ENCODE data around the gene ALDH3B2.
A peak's percentile ranks its signal among the peaks of the same experiment; 100 is the strongest.
"Not testable (repeated sequence)": the region's sequence is repeated elsewhere in the genome, so short reads cannot be mapped to it uniquely, and the experiment has no call there.

The ALDH3B2 gene

GRCh38 chr11:67660752-67661151, 13.7 kb downstream of the ALDH3B2 start:
- DNase-seq = not testable (repeated sequence)

DNA sequence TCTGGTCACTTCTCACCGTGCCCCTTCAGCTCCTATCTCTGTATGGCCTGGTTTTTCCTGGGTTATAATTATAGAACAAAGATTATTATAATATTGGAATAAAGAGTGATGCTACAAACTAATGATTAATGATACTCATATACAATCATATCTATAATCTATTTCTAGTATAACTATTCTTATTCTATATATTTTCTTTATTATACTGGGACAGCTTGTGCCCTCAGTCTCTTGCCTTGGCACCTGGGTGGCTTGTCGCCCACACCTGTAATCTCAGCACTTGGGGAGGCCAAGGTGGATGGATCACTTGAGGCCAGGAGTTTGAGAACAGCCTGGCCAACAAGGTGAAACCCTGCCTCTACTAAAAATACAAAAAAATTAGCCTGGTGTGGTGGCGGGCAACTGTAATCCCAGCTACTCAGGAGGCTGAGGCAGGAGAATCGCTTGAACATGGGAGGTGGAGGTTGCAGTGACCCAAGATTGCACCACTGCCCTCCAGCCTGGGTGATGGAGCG, 14.7 kb downstream of the ALDH3B2 start:
- not testable (repeated sequence) for DNase-seq

- DNase-seq = no peak
These were observed 17.1 kb downstream of the ALDH3B2 start for GRCh38 chr11:67657300-67657699.

GRCh38 chr11:67656278-67656922, 18.0 kb downstream of the ALDH3B2 start:
- DNase-seq = no peak

DNA sequence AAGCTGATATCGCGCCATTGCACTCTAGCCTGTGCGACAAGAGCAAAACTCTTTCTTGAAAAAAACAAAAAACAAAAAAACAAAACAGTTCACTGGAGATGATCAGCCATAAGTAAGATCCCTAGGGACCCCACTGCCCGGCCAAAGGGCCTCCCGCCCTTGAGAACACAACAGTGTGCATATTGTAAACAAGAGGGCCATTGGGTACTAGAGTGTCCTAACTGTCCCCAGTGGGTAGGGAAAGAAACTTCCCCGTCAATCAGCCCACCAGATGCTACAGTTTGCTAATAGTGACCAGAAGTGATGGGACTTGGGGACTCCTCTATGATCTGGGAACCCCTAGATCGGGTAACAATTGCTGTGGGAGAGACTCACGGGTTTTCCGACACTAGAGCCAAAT, 20.2 kb downstream of the ALDH3B2 start:
- no peak for DNase-seq

DNA sequence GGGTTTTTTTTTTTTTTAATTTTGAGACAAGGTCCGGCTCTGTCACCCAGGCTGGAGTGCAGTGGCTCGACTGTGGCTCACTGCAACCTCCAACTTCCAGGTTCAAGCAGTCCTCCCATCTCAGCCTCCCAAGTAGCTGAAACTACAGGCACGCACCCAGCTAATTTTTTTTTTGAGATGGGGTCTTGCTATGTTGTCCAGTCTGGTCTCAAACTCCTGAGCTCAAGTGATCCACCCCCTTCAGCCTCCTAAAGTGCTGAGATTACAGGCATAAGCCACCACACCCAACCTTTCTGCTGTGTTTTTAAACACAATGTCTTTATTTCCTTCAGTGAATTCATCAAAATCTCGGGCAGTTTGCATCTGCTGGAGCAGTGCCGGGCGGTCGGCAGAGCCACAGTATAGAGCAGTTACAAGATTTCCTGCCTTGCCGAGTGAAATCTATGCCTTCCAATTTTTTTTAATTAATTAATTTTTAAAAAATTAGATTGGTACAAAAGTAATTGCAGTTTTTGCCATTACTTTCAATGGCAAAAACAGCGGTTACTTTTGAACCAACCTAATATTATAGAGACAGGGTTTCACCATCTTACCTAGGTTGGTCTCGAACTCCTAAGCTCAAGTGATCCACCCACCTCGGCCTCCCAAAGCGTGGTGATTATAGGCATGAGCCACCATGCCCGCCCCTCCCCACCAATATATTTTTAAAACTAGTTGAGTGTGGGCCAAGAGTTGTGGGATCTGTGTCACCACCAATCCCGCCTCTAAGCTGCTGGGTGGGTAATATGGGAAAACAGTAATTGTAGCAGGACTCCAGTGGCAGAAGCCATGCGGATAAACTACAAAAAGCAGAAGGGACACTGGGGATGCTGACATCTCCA, 21.2 kb downstream of the ALDH3B2 start:
- no peak for DNase-seq

DNA sequence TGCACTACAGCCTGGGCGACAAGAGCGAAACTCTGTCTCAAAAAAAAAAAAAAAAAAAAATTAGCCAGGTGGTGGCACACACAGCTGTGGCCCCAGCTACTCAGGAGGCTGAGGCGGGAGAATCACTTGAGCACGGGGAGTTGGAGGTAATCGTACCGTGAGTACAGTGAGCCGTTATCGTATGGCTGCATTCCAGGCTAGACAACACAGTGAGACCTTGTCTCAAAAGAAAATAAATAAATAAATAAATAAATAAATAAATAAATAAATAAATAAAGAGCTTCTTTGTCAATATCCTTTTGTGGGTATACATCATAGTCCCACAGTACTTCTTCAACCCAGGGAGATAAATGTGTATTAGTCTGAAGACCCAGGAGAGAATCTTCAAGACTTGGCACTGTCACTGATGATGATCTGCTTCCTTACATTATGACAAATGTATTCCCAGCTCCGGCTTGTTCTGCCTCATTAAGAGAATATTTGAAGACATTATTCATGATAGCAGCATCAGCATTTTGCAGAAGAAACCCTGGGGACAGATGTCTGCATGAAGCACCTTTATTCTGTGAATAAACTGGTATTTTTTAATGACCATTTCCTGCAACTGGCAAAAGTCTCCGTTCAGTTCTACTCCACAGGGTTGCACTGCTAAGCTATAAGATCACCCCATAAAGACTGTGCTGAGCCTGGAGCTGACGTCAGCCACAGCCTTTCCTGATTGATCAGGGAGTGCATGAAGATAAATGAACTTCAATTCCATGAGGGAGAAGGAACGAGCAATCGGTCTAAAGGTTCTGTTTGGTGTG, 22.2 kb downstream of the ALDH3B2 start:
- no peak for DNase-seq

DNA sequence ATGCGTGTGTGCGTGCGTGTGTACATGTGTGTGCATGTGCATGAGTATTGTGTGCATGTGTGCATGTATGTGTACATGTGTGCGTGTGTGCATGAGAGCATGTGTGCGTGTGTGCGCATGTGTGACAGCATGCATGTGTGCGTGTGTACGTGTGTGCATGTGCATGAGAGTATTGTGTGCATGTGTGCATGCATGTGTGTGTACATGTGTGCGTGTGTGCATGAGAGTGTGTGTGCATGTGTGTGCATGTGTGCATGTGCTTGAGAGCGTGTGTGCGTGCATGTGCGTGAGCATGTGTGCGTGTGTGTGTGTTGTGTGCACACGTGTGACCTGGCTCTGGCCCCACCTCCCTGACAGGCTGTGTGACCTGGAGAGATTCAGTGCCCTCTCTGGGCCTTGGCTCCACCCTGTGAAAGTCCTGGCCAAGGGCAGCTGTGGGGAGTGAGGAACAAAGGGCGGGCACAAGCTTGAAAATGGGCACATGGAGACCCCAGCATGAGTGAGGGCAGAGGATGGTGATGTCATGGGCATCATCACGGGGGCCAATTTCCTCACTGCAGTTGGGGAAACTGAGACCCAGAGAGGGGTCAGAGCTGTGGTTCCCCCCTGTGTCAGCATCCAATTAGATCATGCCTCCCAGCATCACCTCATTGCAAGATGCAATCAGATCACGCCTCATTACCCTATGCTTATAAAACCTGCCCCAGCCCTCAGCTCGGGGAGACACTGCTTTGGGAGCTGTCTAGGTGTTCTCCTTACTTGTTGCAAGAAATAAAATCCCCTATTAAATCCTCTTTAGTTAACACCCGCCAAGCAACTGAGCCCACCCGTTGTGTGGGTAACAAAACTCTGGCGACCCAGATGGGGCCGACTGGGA, 24.6 kb downstream of the ALDH3B2 start:
- no peak for DNase-seq

- DNase-seq = no peak
These were observed 25.4 kb downstream of the ALDH3B2 start for GRCh38 chr11:67648796-67649613.

- DNase-seq = peak; percentile 44 to 57
These were observed 26.2 kb downstream of the ALDH3B2 start for GRCh38 chr11:67648140-67648795.

GRCh38 chr11:67647471-67647870, 27.0 kb downstream of the ALDH3B2 start:
- DNase-seq = no peak

- DNase-seq = peak; percentile 26 to 52
These were observed 27.7 kb downstream of the ALDH3B2 start for GRCh38 chr11:67646535-67647336.

DNA sequence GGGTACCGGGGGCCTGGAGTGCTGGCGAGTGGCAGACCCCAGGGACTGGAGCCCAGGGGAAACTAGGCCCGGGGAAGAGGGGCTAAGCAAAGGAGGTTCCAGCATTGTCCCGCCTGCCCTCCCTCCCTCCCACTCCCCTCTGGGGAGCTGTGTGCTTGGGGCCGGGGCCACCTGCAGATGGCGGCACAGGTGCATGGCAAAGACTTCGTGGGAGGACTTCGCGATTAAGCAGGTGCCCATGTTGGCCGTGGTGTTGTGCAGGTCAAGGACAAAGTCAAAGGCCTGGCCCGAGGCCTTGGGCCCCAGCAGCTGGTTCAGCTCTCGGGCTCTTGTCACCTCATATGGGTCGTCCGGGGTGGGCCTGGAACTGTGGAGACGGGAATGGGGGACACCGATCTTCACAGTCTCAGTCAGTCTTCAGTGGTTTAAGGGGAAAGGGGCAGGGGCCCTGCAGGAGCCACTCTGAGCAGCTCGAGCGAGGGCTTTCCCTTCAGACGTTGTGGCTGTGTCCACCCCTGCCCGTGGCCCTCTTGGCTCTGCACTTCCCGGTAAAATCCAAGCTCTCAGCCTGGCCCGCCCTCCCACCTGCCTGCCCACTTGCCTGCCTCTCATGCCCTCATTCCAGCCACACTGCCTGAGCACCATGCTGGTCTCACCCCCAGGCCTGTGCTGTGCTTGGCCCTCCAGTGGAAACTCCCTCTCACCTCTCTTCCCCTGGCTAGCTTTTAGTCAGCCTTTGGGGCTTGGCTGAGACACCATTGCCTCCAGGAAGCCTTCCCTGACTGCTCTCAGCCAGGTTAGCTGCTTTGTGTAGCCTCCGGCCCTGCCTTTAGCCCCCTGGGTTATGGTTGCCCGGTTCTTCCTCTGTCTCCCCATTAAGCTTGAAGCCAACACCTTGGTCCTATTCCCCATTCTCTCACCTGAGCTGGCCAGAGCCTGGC, 28.6 kb downstream of the ALDH3B2 start:
- no peak for DNase-seq

GRCh38 chr11:67644472-67645418, 29.7 kb downstream of the ALDH3B2 start:
- DNase-seq = no peak

DNA sequence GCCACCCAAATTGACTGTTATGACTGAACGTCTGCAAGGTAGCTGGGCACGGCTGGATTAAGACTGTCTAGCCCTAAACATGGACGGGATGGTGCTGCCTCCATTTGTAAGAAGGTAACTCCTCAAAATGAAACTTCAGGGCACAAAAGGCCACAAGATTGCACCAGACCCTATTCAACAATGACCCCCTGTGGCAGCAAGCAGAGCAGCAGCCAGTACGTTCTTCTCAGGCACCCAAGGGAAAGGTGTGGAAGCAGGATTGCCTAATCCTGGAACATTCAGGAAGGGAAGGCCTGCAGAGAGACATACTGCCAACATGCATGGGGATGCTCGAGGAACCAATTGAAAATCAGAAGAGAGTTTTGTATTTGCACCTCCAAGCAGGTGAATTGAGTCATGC, 30.4 kb downstream of the ALDH3B2 start:
- no peak for DNase-seq

- no peak for DNase-seq
These were observed 32.0 kb downstream of the ALDH3B2 start for GRCh38 chr11:67642173-67643120.
